Activated CD4-positive, alpha-beta T cell treated with anti-CD3 and anti-CD28 coated beads, Interleukin-2, amount 10 ng/mL, durations not matched to agents 24 days and 14 days (primary cell): Measurements from ENCODE around the gene MMAB. TPM values are rescaled to one million over a fixed set of nuclear protein-coding genes. Genes with fewer than 3 reads are reported as not detected.

Experiments
- total RNA-seq: library from RNA; stranded (reverse); gene quantifications from 2 replicates; pipeline ENCODE4 v1.2.3, GENCODE V29; 2022

MMAB gene
- total RNA-seq, 1 donor from 2014 or later: 44.3 TPM

Other genes starting within 250 kb of the MMAB start
- not detected in 2 replicates for gene MYO1H, start 225.6 kb downstream of the MMAB start, total RNA-seq
- gene KCTD10, start 96.2 kb downstream of the MMAB start, total RNA-seq: 47.5 and 48.5 TPM in 2 replicates
- 28.9 and 32.2 TPM in 2 replicates for gene UBE3B, start 95.9 kb downstream of the MMAB start, total RNA-seq
- 20.7 and 21.5 TPM in 2 replicates for gene MVK, start 290 bp upstream of the MMAB start, total RNA-seq
- 1.3 and 1.5 TPM in 2 replicates for gene FAM222A, start 140.3 kb upstream of the MMAB start, total RNA-seq